GM12891 (cell line): Measurements from ENCODE around the gene ANKRD61.

Experiments
- POLR2A ChIP-seq: IDR thresholded peaks from 2 replicates; pipeline ENCODE4 v1.6.1; 2011; ENCODE audit warnings: low read depth, low read length, control low read depth
- POLR2AphosphoS5 ChIP-seq: IDR thresholded peaks from 2 replicates; pipeline ENCODE4 v1.6.1; 2011; ENCODE audit warnings: low read depth, low read length, control low read depth
- POU2F2 ChIP-seq: IDR thresholded peaks from 2 replicates; pipeline ENCODE4 v1.6.1; 2011; ENCODE audit warnings: low read depth, mild to moderate bottlenecking, control low read depth, low read length, moderate library complexity
- TAF1 ChIP-seq: IDR thresholded peaks from 2 replicates; pipeline ENCODE4 v1.6.1; 2011; ENCODE audit warnings: low read depth, low read length, control low read depth

- TF ChIP-seq POLR2A (no peak), TAF1 (no peak), POLR2AphosphoS5 (no peak), POU2F2 (no peak)
Observed at GRCh38 chr7:6023974-6024435, 7.2 kb upstream of the ANKRD61 start.
